SJSA1 (cell line): Measurements from ENCODE around the gene LRMDA. TPM values are rescaled to one million over a fixed set of nuclear protein-coding genes. Genes with fewer than 3 reads are reported as not detected.

Source experiments
- DNase-seq, 2 experiments: peaks; one replicate each; pipeline ENCODE4 v3.0.0-alpha.2; 2015 to 2020; ENCODE audit warnings: low spot score in 2 of 2, low read depth in 1 of 2
- H3K27ac ChIP-seq: fragments of 250-450 bp; sonication (Bioruptor Pico); 2 replicates; pipeline ENCODE4 v1.5.1; 2020; ENCODE audit warnings: mild to moderate bottlenecking, moderate library complexity
- H3K27me3 ChIP-seq: fragments of 250-450 bp; sonication (Bioruptor Pico); replicated peaks from 2 replicates; pipeline ENCODE4 v1.5.1; 2020; ENCODE audit warnings: mild to moderate bottlenecking, moderate library complexity
- H3K36me3 ChIP-seq: fragments of 250-450 bp; sonication (Bioruptor Pico); 2 replicates; pipeline ENCODE4 v1.5.1; 2020; ENCODE audit warnings: mild to moderate bottlenecking
- H3K4me1 ChIP-seq: fragments of 250-450 bp; sonication (Bioruptor Pico); replicated peaks from 2 replicates; pipeline ENCODE4 v1.6.1; 2021; ENCODE audit warnings: mild to moderate bottlenecking
- H3K4me3 ChIP-seq: fragments of 250-450 bp; sonication (Bioruptor Pico); 2 replicates; pipeline ENCODE4 v1.5.1; 2020; ENCODE audit warnings: mild to moderate bottlenecking
- H3K9me3 ChIP-seq: fragments of 250-450 bp; sonication (Bioruptor Pico); replicated peaks from 2 replicates; pipeline ENCODE4 v1.5.1; 2020; ENCODE audit warnings: mild to moderate bottlenecking
- total RNA-seq: library from RNA; depleted of rRNA; stranded (reverse); fragments of >200 nt; shearing (Covaris generic); gene quantifications from 2 replicates; pipeline ENCODE4 v1.2.3, GENCODE V29; 2014

Gene LRMDA
- total RNA-seq, 1 experiment from 2014 or later, result not detected

DNA sequence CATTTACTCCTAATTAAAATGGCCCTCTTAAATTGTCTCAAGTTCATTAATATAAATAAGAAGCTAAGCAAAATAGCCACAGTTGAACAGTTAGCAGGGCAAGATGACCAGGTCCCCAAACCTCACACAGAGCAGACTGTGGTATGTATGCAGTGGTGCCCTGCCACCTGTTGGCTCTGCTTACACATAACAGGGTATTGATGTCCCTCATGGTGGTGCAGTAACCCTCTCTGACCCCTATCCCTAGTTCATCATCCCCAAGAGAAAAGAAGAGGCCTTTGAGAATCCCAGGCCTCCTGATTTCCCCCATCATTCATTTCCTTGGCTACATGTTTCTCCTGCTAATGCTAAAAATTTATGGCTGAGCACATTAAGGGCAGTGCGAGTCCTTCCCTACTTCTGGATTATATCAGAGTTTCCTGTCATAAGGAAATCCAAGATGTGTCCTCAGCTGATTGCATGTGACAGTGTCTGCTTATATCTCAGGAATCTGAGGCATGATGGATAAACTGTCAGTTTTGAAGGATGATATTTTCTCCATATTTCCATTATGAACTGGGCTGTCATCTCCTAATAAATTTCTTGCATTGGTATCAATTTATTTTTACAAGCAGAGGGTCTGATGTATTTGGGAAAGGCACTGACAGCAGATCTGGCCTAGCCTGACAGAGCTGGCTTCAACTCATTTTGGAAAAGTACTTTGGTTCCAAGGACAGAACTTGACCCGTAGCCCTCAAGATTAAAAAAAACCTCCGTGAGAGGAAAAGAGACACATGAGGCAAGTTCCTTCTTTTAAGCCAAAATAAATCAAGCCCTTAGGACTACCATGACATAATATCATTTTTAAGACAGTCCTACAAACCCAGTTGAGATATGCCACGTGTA lies 880.6 kb downstream of the LRMDA start:
- no peaks in the 10 kb centered on the region for H3K36me3 ChIP-seq
- no peak overlapping the region for H3K27ac ChIP-seq
- DNase-seq, result no peak
- H3K27me3 ChIP-seq, result no peaks in the 10 kb centered on the region
- H3K4me3 ChIP-seq, result no peak overlapping the region
- no peaks in the 10 kb centered on the region for H3K4me1 ChIP-seq
- H3K9me3 ChIP-seq, result no peaks in the 10 kb centered on the region

DNA sequence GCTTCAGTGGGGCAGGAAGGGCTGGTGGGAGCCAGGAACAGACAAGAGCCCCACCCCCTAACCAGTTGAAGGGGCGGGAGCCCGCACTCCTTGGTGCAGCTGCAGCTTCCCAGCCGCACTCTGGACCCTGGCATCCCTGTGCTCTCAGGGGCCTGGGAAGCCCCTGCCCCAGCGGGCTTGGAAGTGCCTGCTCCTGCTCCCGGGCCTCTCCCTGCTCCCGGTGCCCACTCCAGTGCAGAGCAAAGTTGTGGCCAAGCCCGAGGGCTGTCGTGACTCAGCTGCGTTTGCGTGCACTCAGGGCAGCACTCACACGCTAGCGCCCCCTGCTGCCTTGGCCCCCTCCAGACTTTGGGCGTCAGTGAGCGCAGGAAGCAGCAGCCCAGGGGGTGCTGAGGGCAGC lies 883.8 kb downstream of the LRMDA start:
- no peaks in the 10 kb centered on the region for H3K9me3 ChIP-seq
- no peak overlapping the region for H3K4me3 ChIP-seq
- no peaks in the 10 kb centered on the region for H3K4me1 ChIP-seq
- no peak for DNase-seq
- no peaks in the 10 kb centered on the region for H3K27me3 ChIP-seq
- H3K36me3 ChIP-seq, result no peaks in the 10 kb centered on the region
- no peak overlapping the region for H3K27ac ChIP-seq

DNA sequence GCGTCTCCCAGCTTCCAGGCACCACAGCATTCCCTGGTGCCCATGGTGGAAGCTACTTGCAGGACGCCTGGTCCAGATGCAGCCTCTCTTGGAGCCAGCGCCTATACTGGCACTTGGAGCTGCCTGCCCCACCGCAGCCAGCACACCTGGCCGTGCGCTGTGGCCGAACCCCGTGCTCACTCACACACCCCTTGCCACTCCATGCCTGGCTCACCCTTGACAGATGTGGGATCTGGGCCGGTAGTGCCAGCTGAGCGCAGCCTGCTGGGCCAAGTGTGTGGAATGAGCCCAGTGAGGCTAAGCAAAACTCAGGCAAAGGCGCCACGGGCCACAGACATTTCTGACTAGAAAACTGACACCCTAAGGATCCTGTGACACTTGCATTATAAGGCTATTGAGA lies 884.8 kb downstream of the LRMDA start:
- Histone ChIP-seq H3K4me1 (no peaks in the 10 kb centered on the region), H3K9me3 (no peaks in the 10 kb centered on the region), H3K27me3 (no peaks in the 10 kb centered on the region), H3K27ac (no peak overlapping the region), H3K36me3 (no peaks in the 10 kb centered on the region), H3K4me3 (no peak overlapping the region)
- no peak for DNase-seq

DNA sequence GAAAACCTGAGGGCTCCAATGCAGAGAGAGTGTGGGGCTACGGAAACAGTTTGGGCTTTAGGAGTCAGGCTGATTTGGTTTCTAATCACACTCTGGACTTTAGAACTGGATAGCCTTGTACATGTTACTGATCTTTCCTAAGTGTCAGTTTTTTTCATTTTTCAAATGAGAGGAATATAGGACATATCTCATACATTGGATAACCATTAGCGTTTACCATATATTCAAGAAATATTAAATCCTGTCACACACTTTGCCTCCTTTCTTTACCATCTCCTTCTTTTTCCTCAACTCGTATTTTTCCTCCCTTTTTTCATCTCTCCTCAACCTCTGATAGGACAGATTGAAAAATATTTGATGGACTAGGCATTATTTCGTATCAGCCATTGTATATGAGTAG lies 885.7 kb downstream of the LRMDA start:
- Histone ChIP-seq H3K27me3 (no peaks in the 10 kb centered on the region), H3K4me3 (no peak overlapping the region), H3K27ac (no peak overlapping the region), H3K4me1 (no peaks in the 10 kb centered on the region), H3K36me3 (no peaks in the 10 kb centered on the region), H3K9me3 (no peaks in the 10 kb centered on the region)
- no peak for DNase-seq

DNA sequence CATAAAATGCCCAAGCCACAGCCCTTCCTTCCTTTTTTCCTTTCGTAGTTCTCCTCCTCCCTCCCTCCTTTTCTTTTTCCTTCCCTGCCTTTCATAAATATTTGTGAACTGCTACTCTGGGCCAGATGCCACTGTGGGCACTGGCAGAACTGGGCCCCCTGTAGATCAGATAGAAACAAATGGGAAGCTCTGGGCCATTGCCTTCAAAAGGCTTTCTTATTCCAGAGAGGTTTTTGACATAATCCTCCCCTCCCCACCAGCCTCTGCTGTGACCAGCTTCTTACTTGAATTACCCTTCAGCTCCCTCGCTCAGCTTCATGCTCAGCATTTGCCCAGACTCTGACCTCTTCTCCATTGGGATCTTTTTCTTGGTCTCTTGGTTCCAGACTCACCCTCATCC lies 886.8 kb downstream of the LRMDA start:
- H3K27me3 ChIP-seq, result no peaks in the 10 kb centered on the region
- no peak overlapping the region for H3K27ac ChIP-seq
- no peaks in the 10 kb centered on the region for H3K36me3 ChIP-seq
- no peak for DNase-seq
- H3K4me1 ChIP-seq, result no peaks in the 10 kb centered on the region
- no peaks in the 10 kb centered on the region for H3K9me3 ChIP-seq
- no peak overlapping the region for H3K4me3 ChIP-seq

DNA sequence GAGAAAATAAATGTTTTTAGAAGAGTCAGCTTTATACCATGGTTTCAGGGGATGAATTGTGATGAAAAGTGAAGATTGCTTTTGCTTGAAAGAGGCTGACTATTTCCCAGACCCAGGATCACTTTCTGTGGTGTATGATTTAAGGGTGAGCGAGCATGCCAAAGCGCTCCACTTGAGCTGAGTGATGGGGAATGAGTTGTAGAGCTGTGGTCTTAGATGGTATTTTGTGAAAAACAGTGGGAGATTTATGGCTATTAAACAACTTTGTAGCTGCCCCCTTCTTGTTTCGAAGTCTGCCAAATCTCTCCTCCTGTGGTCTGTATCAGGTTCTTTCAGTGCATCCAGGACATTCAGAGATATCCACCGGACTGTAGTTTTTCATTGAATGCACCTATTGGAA lies 888.2 kb downstream of the LRMDA start:
- H3K4me1 ChIP-seq, result no peaks in the 10 kb centered on the region
- no peaks in the 10 kb centered on the region for H3K27me3 ChIP-seq
- no peak overlapping the region for H3K27ac ChIP-seq
- H3K9me3 ChIP-seq, result no peaks in the 10 kb centered on the region
- H3K4me3 ChIP-seq, result no peak overlapping the region
- no peak for DNase-seq
- no peaks in the 10 kb centered on the region for H3K36me3 ChIP-seq

DNA sequence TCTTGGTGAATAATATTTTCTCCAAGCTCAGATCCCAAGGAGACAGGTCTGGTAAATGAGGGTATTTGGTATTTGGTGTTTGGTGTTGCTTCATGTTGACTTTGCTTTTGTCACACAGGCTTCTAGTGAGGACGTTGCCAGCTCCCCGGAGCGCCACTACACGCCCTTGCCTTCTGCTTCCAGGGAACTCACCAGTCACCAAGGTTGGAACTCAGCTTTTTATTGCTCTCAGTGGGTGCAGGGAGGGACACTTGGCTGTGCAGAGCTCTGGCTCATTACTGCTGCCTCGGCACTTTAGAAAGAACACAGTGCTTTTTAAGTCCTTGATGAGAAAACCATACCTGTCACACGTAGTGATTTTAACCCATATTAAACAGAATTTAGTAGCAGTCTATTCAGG lies 892.9 kb downstream of the LRMDA start:
- H3K27me3 ChIP-seq, result no peaks in the 10 kb centered on the region
- H3K27ac ChIP-seq, result no peak overlapping the region
- H3K36me3 ChIP-seq, result no peaks in the 10 kb centered on the region
- no peaks in the 10 kb centered on the region for H3K4me1 ChIP-seq
- H3K9me3 ChIP-seq, result no peaks in the 10 kb centered on the region
- H3K4me3 ChIP-seq, result no peak overlapping the region
- no peak for DNase-seq

DNA sequence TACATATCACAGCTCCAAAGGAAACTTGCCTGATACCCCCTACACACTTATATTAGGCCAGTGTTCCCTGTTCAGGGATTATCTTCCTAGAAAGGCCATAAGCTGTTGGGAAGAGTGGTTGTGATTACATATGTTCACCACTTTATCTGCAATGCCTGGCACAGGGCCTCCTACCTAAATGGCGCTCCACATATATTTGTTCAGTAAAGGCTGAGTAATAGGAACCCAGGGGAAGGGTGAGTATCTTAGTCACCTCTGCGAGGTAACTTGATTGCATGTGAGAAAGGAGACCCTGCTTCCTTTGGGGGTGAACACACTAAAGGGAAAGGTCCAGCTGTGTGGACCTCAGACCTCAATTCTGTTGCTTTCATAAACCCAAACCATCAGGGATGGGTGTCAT lies 896.0 kb downstream of the LRMDA start:
- no peaks in the 10 kb centered on the region for H3K27me3 ChIP-seq
- peaks cover 6% of the 10 kb centered on the region for H3K4me1 ChIP-seq
- no peak overlapping the region for H3K4me3 ChIP-seq
- no peak for DNase-seq
- no peaks in the 10 kb centered on the region for H3K36me3 ChIP-seq
- H3K9me3 ChIP-seq, result no peaks in the 10 kb centered on the region
- H3K27ac ChIP-seq, result no peak overlapping the region

DNA sequence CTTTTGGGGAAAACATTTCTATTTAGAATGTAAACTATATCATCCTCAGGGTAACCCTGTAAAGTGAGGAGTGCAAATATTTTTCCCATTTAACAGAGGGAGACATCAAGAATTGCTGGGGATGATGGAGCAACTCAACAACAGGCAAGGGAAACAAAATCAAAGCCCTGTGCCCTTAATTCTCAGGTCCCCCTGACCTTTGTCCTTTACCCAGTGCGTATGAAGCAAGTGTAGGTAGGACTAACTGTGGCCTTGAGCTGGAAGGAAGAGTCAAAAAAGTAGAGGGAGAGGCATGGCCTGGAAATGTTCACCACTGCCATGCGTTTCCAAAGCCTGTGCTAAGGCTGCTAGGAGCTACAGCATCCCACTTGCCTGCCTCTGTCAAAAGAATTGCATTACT lies 896.9 kb downstream of the LRMDA start:
- no peaks in the 10 kb centered on the region for H3K27me3 ChIP-seq
- H3K4me1 ChIP-seq, result peaks cover 6% of the 10 kb centered on the region
- no peak for DNase-seq
- no peak overlapping the region for H3K27ac ChIP-seq
- no peak overlapping the region for H3K4me3 ChIP-seq
- no peaks in the 10 kb centered on the region for H3K9me3 ChIP-seq
- H3K36me3 ChIP-seq, result no peaks in the 10 kb centered on the region

DNA sequence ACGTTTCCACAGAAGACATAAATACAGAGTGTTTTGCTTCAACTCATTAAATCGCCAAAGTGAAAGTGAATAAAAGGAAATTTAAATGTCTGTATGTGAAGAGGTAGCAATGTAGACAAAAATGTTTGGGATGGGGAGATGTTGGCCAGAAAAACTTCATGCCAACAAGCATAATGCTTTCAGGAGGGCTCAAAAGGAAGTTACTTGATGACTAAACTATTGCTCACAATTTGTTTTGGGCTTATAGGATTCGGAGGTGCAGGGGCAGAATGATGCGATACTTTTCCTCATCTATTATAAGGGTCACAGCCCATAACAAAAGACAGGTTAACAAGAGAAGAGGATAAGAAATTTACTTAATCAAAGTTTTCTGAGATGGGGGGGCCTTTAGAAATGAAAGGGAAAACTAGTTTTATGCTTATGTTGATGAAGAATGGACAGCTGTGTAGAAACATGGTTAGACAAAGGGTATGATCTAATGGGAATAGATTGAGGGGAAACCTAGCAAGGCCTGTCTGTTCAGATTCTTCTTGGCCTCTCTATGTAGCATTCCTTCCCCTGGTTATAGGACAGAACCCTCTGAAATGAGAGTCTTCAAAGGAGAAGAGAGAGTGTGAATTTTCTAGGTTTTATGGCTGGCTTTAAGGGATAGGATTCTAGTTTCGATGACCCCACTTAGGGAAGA lies 898.6 kb downstream of the LRMDA start:
- no peak overlapping the region for H3K4me3 ChIP-seq
- no peaks in the 10 kb centered on the region for H3K36me3 ChIP-seq
- no peak overlapping the region for H3K27ac ChIP-seq
- H3K4me1 ChIP-seq, result peaks cover 6% of the 10 kb centered on the region
- no peaks in the 10 kb centered on the region for H3K27me3 ChIP-seq
- peak in 1 of 2 experiments; percentile 19 for DNase-seq
- no peaks in the 10 kb centered on the region for H3K9me3 ChIP-seq

DNA sequence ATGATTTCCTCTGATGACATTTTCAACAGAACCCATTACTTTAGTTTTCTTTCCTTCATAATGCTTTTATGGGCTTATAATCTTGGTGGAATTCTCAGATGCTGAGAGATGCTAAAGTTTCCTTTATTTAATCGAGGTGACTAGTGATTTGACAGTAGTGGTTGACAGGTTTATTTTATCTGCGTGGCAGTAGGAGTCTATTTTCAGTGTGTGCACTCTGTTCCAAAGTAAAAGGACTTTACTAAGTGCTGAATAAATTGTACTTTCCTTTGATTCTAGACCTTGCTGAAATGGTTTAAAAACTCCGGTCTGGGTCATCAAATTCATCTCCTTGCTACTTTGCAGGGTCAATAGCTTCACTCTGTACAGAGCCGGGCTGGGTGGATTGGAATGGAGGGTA lies 900.3 kb downstream of the LRMDA start:
- Histone ChIP-seq H3K27ac (no peak overlapping the region), H3K4me1 (peaks cover 6% of the 10 kb centered on the region), H3K27me3 (no peaks in the 10 kb centered on the region), H3K4me3 (no peak overlapping the region), H3K9me3 (no peaks in the 10 kb centered on the region), H3K36me3 (no peaks in the 10 kb centered on the region)
- DNase-seq, result no peak

DNA sequence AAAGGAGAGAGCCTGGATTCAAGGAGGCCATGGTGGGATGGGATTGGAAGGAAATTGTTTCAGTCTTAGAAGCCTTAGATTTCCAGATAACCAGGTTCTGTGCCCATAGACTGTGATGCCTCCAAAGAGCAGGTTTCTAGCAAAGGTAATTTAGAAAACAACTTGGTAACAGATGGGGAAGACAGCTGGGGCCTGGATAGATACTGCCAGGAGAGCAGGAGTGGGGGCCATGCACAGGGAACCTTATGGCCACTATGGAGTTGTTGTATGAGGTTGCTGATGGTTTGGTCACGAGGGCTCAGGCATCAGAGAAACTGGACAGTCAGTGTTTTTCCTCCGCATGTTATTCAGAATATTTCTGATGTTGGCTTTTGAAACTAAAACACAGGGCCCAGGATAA lies 901.9 kb downstream of the LRMDA start:
- Histone ChIP-seq H3K4me1 (peaks cover 18% of the 10 kb centered on the region), H3K27me3 (no peaks in the 10 kb centered on the region), H3K9me3 (no peaks in the 10 kb centered on the region), H3K27ac (no peak overlapping the region), H3K4me3 (no peak overlapping the region), H3K36me3 (no peaks in the 10 kb centered on the region)
- no peak for DNase-seq

DNA sequence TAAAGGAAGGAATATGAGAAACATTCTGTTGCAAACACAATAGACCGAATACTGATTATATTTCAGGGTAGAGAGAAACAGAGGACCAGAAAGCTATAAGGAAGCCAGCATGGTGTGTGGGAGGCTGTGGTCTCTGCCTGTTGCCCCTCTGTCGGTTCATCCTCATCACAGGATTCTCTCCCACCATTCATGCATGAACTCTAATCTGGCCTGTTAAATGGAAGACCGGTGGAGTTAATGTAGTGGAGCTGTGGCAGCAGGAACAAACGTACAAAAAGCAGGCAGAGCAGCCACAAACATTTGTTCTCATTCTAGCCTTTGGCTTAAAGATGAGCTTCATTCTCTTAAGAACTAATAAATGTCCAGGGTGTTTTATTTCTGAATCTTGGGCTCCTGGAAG lies 902.4 kb downstream of the LRMDA start:
- Histone ChIP-seq H3K36me3 (no peaks in the 10 kb centered on the region), H3K4me3 (no peak overlapping the region), H3K27ac (no peak overlapping the region), H3K9me3 (no peaks in the 10 kb centered on the region), H3K4me1 (peaks cover 18% of the 10 kb centered on the region), H3K27me3 (no peaks in the 10 kb centered on the region)
- DNase-seq, result no peak

DNA sequence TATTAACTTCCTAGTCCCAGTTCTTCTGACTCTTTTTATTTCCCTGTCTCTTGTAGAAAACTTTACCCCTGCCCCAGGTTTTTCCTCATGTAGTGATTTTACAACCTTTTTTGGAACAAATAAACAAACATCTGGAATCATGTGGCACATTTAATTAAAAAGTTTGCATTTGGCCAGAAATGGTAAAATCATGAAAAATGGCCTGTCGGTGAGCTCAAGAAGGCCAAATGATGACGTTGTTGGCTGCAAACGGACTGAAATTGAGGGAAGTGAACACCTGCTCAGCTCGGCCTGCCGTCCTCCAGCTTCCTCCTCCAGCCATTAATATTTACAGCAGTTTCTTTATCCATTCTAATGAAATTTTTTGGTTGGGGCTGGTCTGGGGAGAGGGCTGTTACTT lies 902.8 kb downstream of the LRMDA start:
- no peak overlapping the region for H3K4me3 ChIP-seq
- no peak overlapping the region for H3K27ac ChIP-seq
- DNase-seq, result no peak
- H3K9me3 ChIP-seq, result no peaks in the 10 kb centered on the region
- H3K27me3 ChIP-seq, result no peaks in the 10 kb centered on the region
- H3K36me3 ChIP-seq, result no peaks in the 10 kb centered on the region
- H3K4me1 ChIP-seq, result peaks cover 18% of the 10 kb centered on the region
